HG03103 (cell line): ENCODE results near the gene HDGFL3.
A peak's percentile ranks its signal among the peaks of the same experiment; 100 is the strongest.
"Not testable (repeated sequence)": the region's sequence is repeated elsewhere in the genome, so short reads cannot be mapped to it uniquely, and the experiment has no call there.

ENCODE experiments used
- ATAC-seq: cut with Tn5 transposase; IDR thresholded peaks from one replicate; pipeline ENCODE4 v1.9.1; 2021; ENCODE audit warnings: low read depth; ENCODE audit not compliant: unreplicated experiment

Gene HDGFL3

GRCh38 chr15:83106994-83107840, 100.4 kb downstream of the HDGFL3 start, which contains the start of gene TM6SF1:
Gene TM6SF1, plus strand, starts transcription at chr15:83107645. Its CDS starts 36 bp downstream, at chr15:83107681.
- no peak for ATAC-seq

GRCh38 chr15:83105440-83105839, 102.2 kb downstream of the HDGFL3 start:
- ATAC-seq = no peak

DNA sequence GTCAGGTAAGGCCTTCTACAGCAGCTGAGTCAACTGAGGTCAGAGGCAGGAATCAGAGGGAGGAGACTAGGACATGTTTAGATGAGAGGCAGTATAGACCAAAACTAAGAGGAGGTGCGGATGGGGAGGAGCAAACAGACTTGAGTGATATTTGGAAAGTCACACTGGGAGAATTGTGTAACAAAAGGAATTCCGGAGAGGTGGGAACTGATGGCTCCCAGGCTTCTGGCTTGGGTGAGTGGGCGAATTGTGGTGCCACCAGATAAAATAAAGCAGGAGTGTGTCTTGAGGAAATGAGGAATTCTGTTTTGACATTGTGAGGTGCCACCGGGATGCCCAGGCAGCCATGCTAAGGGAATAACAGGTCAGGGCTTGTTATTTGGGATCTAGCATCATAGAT, 103.5 kb downstream of the HDGFL3 start:
- ATAC-seq = no peak

GRCh38 chr15:83102346-83102745, 105.3 kb downstream of the HDGFL3 start:
- ATAC-seq = no peak

DNA sequence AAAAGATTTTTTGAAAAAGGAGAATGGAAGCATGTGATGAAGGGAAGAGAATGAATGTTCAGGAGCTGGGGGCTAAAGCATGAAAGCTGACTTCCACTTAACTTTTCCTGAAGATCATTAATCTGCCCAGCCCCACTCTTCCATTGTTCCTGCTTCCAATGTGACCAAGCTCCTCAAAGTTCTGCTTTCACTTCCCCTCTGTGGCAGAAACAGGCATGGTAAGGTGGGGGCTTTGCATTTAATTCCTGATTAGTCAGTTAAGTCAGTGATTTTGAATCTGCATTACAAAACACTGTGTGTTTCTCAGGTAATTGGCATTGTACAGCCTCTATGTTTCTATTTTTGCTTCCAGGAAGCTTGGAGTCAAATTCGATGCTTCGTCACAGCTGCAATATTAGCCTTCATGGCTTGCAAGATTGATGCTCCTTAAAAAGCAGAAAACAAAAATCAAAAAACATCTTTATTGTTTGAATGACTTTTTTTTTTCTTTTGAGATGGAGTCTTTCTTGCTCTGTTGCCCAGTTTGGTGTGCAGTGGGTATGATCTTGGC, 107.5 kb downstream of the HDGFL3 start:
- ATAC-seq = no peak

DNA sequence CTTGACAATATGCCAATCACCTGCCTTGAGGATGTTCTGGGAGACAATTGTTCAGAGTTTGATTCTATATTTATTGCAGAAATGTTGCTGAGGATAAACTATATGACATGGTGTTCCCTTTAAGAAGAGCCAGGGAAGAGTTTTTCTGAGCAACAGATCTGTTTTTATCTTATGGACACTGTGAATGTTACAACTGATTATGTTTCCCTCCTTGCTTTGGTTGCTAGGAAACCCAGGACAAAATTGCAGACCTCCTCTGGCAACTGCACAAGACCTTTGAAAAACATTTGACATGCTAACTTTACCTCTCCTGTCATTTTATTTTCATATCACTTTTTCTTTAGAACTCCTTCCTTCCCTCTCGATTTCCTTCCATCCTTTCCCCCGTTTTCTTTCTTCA, 108.3 kb downstream of the HDGFL3 start:
- ATAC-seq = no peak

DNA sequence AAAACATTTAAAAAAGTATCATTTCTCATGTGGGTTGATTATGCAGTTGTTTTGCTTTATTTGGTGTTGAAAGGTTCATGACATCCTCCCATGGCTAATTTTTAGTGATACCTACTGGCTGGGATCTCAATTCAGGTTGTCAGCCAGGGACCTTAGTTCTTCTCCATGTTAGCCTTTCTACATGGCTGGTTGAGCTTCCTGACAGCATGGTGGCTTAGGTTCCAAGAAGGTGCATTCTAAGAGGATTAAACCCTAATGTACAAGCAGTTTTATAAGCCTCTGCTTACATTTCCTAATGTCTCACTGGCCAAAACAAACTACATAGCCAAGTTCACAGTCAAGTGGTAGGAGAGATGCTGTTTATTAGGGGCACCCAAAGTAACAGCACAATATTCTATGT, 109.5 kb downstream of the HDGFL3 start:
- no peak for ATAC-seq

DNA sequence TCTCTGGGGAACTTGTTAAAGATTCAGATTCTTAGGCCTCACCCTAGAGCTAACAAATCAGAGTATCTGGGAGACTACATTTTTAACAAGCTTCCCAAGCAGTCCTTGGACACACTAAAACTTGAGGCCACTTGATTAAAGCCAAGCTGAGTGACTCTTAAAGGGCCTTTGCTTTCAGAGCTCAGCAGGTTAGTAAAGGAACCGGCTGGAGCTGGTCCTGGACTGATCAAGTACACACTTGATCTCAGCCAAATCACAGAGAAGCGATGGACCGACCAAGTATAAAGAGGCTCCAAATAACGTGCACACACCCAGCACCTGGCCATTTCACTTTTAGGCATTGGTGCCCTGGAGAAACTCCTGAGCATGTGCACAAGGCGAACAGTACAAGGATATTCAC, 113.0 kb downstream of the HDGFL3 start:
- no peak for ATAC-seq

DNA sequence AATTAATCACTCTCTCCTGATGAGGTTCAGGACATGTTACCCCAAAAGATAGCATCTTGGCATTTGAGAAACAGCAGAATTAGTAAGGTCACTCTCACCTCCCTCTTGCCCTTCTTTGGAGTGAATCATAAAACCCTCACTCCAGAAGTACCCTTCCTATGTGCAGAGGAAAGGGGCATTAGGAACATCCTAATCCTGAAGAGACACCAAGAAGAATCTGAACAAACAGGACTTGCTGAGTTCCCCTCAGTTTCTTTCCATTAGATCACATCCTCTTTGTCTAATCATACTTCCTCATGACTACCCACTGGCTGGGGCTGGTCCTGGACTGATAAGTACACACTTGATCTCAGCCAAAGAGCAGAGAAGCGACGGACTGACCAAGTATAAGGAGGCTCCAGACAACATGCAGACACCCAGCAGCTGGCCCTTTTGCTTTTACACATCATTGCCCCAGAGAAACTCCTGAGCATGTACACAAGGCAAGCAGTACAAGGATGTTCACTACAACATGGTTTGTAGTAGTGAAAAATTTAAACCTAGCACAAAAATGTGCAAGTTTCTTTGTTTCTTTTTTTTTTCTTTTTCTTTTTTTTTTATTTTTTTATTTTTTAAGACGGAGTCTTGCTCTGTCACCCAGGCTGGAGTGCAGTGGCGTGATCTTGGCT, 115.2 kb downstream of the HDGFL3 start:
- ATAC-seq = peak; percentile 86

DNA sequence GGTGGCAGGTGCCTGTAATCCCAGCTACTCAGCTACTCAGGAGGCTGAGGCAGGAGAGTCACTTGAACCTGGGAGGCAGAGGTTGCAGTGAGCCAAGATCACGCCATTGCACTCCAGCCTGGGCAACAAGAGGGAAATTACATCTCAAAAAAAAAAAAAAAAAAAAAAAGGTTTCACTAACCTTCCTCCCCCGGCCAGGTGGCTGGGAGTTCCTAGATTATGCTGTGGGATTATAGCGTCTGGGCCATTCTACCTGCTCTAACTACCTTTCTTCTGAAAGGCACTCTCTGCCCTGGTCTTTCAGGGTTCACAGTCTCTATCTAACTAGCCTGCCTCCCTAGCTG, 115.7 kb downstream of the HDGFL3 start:
- ATAC-seq = peak; percentile 20

DNA sequence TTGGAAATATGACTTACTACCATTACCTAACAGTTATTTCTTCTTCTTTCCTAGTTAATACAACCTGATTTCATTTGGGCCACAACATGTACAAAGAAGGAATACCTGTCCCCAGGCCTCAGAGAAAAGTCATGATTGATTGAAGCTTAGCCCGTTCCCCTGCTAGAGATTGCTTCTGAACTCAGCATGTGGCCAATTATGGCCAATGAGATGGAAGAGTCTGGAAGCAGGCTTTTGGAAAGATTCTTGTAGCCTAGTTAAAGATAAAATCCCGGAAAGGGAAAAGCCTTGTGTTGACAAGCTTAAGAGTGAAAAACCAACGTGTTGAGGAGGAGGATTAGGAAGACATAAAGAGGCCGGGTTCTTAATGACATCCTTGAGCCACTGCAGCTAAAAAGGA, 117.2 kb downstream of the HDGFL3 start:
- no peak for ATAC-seq

GRCh38 chr15:83088876-83089275, 118.7 kb downstream of the HDGFL3 start:
- no peak for ATAC-seq

DNA sequence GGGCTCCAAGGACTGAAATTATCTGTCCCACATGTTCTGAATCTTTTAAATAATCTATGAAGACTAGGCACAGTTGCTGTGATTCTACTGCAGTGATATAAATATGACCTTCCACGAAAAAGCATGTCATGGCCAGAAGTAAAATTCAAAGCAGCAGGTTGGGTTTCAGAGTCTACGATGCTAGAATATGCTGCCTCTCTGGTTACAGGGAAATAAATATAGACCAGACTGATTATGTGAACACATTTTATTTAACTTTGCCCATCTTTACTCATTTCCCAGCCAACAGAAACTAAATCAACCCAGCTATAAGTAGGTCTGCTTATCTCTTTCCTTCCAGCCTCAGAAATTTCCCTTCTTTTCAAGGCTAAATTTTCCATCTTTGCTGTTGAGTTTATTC, 120.0 kb downstream of the HDGFL3 start:
- ATAC-seq = no peak

DNA sequence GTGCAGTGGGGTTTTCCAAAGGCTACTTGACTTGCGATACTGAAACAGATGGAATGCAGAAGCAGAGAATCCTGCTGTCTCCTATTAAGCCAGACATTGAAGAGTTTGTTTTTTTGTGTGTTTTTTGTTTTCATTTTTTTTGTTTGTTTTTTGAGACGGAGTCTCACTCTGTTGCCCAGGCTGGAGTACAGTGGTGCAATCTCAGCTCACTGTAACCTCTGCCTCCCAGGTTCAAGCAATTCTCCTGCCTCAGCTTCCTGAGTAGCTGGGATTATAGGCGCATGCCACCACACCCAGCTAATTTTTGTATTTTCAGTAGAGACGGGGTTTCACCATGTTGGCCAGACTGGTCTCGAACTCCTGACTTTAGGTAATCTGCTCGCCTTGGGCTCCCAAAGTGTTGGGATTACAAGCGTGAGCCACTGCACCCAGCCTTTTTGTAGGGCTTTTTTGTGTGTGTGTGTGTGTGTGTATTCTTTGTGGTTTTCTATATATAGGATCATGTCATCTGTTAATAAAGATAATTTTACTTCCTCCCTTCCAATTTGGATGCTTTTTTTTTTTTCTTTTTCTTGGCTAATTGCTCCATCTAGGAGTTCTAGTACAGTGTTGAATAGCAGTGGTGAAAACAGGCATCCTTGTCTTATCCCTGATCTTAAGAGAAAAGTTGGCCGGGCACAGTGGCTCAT, 121.6 kb downstream of the HDGFL3 start:
- ATAC-seq = not testable (repeated sequence)

GRCh38 chr15:83085461-83085860, 122.2 kb downstream of the HDGFL3 start:
- not testable (repeated sequence) for ATAC-seq

- no peak for ATAC-seq
Observed at GRCh38 chr15:83082730-83083386, 124.8 kb downstream of the HDGFL3 start.

- no peak for ATAC-seq
Observed at GRCh38 chr15:83081256-83082014, 126.2 kb downstream of the HDGFL3 start.

DNA sequence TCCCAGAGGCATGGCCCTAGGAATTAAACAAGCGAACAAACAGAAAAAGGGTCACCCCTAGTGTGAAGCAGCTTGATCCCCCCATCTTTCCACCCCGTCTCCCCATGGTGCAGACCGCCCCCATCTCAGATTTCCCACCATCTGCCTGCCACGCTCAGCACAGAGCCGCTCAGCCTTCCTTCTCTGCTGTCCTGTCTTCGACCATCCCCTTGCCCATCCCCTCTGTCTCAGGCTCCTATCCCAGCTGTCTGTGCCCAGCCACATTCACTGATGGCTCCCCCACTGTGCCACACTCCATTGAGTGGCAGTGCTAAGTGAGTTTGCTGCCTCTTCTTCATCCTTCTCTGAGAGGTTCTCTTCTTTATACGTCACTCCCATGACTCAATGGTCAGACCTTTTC, 128.9 kb downstream of the HDGFL3 start:
- ATAC-seq = no peak
